C1 segment of cervical spinal cord (tissue), 14 donors: Measurements from ENCODE around the gene KAZN.

Source experiments
- DNase-seq, 14 donors: peaks; one replicate each; lab custom pipeline; 2025; lab: John Stamatoyannopoulos, UW

The KAZN gene

DNA sequence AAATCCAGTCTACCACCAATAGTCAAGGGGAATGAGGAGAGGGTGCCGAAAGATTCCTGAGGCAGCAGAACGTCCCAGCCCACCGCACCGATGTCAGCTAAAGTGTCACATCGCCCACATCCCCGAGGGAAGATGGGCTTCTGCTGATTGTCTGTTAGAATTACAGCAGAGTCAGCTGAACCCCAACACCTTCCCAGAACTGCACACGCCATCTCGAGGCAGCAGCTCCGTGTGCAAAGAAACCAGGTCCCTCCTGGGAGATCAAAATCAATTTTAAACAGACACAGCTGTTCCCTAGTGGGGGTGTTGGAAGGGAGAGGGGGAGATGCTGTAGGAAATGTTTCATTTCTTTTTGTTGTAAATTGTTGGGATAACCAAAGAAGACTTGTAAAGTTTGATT, 12.8 kb upstream of the KAZN start:
- DNase-seq: no peak

DNA sequence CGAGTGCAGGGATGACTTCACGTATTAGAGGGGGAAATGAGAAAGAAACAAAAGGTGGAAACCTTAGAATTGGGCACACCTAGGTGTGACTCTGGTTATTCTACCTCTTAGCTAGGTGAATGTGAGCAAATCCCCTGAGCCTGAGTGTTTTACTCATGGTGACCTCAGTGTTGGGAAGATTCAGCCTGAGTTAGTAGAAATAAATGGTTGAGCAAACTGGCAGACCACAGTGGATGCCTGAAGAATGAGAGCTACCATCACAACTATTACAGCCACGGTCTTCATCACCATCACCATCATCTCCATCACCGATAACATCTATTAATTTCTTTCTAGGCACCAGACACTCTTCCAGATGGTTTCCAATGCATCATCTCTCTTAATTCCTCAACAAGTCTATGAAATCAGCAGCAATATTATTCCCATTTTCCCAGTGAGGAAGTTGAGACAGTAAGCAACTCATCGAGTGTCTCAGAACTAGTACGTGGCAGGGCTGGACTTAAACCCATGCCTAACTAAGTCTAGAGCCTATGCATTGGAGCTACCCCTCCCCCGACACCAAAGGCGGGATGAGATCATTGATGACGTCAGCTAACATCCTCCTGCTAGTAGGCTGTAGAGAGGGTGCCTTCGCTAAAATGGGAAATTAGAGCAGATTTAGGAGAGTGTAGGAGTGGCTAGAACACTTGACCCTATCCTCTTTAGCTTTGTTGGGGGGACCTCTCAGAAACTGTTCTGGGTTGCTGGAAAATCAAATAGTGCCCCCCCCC, 7.9 kb upstream of the KAZN start:
- DNase-seq: no peak

DNA sequence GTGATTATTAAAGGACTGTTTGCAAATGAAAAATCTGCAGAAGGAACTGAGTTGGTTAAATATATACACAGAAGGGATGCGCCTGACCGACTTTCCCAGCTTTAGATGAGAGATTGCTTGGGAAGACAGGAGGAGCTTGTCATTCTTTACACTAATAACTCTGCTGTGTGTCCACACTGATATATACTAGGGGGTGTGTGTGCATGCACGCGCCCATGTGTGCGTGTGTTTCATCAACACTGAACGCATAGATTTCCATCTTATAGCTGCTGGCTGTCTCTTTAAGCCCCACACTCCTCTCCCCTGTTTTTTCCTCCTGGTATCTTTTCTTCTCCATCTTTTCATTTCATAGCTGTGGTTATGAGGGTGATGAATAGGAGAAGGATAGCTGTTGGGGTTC, 6.9 kb upstream of the KAZN start:
- DNase-seq: no peak

DNA sequence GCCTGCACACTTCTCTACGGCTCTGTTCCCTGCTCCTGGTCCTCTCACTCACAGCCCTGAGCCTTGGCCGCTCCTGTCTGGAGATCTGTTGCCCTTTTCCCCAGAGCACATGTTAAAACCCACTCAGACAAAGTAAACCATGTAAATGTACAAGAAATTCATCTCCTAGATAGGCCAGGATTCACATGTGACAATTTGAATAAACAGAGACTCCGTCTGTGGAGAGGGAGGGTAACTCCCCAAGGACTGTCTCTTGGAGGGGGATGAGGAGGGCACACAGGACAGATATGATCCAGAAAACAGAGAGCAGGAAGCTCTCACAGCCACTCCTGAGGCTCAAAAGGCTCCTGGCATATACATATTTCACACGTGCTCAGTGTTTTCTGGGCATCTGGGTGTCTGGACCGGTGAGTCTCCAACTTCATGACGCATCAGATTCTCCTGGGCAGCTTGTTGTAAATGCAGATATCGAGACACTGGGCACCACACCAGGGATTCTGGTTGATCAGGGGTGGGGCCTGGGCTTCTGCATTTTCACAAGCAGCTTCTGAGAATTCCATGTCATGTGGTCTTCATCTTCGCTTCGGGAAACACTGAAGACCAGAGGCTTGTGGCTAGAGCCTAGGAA, 6.4 kb upstream of the KAZN start:
- DNase-seq: no peak

DNA sequence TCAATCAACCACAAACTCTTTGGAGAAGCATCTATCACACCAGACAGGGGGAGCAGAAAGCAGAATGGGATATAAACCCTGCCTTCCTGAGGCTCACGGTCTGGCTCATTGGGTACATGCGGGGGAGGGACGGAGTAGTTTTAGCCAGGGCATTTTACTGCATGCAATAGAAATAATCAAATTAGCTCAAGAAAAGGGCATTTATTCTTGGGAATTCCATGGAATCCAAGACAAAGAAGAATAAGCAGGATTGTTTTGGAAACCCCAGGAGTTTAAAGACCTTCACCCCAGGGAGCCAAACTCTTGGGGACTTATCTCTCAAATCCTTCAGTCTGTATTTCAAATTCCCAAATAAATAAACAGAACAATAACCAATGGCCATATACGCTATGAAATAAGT, 5.2 kb upstream of the KAZN start:
- no peak for DNase-seq

DNA sequence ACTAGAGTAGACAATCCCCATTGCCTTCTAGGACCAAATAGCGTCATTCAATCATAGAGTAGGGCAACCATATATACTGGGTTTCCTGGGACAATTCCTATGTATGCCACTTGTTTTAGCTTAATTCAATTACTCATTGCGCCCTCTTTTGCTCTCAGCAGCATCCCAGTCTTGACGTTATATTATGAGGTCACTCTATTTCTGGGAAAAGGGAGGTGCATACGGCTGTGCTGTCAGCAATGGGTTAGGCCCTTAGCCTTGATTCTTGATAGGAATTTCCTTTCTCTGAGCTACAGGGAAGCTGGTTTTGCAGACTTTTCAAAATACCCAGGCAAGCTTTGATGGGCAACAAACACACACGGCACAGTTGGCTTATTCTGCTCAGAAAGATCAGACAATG, 4.4 kb upstream of the KAZN start:
- no peak for DNase-seq

DNA sequence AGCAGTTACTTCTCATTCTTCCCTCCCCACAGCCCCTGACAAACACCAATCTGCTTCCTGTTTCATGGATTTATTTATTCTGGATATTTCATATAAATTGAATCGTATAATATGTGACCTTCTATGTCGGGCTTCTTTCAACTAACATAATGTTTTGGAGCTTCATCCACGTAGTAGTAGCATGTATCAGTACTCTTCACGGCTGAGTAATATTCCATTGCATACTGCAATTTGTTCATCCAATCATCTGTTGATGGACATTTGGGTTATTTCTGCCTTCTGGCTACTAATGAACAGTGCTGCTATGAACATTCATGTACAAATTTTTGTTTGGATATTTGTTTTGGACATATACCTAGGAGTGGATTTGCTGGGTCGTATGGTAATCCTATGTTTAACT, 1.9 kb upstream of the KAZN start:
- no peak for DNase-seq

DNA sequence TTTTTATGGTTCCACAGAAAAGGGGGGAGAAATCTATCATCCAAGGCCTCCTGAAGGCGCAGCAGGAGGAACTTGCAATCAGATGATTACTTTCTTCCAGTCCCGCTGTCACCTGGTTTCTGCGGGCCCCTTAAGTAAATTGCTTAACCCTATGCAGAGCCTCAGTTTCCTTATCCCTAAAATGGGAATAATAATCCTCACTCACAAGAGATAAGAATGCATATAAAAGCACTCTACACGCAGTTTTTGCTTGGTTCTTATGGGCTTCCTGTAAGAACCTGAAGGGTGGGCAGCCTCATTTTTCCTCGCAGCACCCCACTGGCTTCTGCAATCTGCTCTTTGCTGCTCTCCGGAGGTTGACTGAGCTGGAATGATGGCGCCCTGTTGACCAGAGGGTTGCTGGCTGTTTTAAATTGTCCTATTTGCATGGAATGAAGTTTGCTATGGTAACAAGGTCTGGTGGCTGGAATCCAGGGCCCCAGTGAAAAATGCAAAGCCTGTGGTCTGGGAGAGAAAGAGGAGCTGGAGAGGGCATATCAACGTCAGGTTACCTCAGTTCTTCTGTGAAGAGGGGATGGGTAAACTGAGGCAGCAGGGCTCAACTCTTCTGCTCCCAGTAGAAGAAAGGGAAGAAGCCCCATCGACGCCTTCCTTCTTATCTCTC, 1.0 kb upstream of the KAZN start:
- DNase-seq: peak in 1 of 14 donors; percentile 63

DNA sequence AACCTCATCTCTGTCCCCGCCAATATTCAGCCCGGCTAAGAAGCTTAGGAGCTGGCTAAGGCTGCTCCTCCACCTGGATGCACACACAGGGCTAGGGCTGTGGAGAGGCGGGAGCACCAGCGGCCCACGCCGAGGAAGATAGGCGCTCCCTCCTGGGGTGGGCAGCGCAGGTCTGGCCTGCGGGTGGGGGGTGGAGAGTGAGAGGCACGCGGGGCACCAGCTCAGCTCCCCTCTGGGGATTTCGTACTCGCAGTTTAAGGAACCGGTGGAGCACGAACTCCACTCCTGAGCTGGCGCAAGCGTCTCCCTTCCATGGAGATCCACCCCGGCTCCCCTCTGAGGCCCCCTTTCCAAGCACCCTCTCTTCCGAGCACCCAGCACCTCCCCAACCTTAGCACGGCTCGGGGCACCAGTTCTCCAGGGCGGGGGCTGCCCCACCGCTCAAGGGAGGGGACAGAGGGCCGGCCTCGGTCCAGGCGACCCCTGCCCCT, 433 bp upstream of the KAZN start:
- peak in 2 of 14 donors; percentile 62 to 73 for DNase-seq

DNA sequence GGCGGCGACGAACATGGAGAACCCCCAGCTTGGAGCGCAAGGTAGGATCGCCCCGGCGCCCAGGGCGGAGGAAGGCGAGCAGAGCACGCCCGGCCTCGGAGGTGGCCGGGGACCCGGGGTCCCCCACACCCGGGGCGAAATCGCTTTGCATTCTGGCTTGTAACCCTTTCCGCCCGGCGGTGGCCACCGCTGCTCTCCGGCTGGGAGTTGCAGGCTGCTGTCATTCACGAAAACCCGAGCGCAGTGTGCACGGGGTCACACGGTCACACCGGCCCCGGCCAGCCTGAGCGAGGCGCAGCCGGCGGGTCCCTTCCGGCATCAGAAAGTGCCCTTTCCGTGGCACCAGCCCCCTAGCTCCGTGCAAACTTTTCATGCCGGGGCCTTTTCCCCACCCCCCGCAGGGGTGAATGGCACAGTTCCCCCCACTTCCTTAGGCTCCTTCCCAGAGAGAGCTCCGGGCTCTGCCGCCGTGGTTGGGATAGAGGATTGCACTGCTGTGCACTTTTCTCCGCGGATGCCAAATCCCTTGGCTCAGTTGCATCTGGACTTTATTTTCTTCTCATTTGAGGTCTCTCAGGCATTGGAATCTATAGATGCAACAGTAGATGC, 802 bp downstream of the KAZN start:
- DNase-seq: peak in 7 of 14 donors; percentile 13 to 64 (median 25)

DNA sequence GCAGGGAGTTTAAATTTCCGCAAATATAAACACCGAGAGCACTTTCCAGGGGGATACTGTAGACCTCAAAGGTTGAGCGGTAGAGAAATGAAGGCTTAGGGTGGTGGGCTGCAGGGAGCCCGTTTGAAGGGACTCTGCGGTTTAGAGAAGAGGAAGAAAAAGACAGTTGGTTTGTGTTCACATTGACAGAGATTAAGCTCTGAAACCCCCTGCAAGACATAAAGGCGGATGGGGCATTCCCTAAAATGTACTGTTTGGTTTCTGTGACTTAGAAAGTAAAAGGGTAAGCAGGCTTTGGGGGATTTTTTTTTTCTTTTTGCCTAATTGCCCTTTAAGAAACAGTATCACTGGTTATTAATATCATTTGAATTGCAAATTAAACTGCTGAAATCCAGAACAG, 1.3 kb downstream of the KAZN start:
- no peak for DNase-seq

DNA sequence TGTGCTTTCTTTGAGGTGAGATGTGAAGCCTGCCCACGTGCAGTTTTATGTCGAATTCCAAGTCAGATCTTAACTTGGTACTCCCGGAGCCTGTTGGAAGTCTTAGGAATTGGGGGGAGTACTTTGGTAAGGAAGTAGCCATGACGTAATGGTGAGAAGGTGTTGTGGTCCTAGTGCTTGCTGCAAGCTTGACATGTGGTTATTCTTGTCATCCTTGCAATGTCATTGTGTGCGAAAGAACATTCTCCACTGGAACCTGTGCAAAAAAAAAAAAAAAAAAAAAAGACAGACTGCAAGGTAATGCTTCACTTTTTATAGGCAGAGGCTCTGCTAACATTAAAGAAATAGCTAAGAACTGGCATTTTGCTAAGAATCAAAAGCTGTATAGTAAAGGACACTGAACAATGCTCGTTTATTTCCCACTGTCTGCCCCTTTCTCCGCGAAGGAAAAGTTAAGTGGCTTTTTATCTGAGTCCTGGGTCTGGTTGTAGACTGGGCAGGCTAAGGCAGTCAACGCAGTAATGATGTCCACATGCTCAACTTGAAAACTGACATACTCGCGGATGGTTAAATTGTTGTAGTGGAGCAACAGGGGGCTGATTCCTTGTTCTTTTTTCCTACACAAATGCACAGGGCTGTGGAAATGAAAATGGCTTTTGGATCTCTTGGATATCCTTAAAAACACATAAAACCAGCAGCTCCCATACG, 2.1 kb downstream of the KAZN start:
- peak in 1 of 14 donors; percentile 68 for DNase-seq

DNA sequence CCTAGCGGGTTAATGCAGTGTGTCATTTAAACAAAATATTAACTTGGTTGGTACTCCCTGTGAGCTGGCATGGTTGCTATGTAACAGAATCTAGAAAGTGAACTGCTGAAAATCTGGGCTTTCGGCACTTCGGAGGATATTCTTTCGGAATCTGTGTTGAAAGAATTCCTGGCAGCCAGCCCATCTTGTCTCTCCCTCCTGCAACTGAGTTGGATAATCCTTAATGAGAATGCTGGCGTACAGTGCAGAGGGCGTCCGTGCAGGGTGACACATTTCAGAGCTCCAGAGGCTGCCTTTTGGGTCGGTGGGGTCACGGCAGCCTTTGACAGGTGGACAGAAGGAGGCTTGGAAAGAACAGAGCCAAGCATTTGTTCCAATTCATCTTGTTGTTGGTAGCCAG, 3.7 kb downstream of the KAZN start:
- peak in 6 of 14 donors; percentile 9 to 71 (median 21) for DNase-seq

DNA sequence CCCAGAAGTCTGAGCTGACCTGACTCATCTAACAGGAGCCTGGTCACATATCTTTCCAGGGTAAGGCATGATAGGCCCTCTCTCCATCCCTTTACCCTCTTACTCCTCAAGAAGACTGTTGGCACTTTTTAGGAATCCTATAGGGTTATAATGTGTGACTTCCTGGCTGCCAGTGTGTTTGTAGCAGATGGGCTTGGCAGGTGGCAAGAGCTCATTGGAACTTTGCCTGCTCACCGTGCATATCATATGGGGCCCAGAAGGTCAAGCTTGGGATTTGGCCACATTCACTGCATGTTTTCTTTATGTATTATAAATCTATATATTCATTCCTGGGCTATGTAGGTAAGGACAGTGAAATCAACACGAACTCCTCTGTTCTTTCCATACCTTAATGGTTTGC, 5.2 kb downstream of the KAZN start:
- DNase-seq: peak in 1 of 14 donors; percentile 66

DNA sequence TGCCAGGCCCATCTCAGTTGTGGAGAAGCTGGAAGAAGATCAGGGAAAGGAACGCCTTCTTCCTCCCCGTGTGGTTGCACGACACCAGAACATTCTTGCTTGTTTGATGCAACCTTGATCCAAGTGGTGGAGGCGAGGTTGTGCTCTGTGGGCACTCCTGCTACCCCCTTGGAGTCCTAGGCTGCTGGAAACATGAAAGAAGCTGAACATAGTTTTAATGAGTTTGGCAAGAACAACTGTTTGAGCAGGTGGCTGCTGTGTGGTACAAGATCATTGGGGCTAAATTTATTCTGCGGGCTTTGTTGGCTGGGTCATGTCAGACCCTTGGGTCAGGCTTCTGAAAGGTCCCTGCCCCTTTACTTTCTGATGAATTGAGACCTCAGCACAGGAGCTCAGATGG, 5.9 kb downstream of the KAZN start:
- peak in 1 of 14 donors; percentile 43 for DNase-seq

DNA sequence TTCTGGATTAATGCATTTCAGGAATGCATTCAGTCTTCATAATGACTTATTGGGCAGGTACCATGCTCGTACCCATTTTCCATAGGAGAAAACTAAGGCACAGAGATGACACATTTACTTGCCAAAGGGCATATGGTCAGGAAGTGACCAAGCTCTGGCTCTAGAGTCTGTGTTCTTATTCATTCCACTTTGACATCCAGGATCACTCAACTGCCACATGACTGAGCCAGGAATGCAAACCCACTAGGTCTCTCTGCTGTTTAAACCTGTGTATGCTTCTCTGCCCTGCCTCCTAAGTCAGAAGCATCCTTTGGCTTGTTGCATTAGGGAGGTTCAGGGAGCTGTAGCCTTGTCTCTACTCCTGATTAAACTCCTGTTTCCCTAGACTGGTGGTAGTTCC, 7.5 kb downstream of the KAZN start:
- no peak for DNase-seq

DNA sequence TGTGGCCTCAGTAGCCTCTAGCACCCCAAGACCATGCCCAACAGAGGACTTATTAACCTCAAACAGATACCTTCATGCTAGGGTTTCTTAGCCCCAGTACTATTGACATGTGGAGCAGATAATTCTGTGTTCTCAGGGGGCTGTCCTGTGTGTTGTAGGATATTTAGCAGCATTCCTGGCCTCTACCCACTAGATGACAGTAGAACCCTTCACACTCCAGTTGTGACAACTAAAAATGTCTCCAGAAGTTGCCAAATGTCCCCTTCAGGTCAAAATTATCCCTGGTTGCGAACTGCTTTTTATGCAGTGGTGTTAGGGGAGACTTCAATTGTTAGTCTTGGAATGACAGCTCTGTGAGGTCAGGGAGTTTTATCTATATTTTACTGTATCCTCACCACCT, 8.1 kb downstream of the KAZN start:
- peak in 1 of 14 donors; percentile 22 for DNase-seq

DNA sequence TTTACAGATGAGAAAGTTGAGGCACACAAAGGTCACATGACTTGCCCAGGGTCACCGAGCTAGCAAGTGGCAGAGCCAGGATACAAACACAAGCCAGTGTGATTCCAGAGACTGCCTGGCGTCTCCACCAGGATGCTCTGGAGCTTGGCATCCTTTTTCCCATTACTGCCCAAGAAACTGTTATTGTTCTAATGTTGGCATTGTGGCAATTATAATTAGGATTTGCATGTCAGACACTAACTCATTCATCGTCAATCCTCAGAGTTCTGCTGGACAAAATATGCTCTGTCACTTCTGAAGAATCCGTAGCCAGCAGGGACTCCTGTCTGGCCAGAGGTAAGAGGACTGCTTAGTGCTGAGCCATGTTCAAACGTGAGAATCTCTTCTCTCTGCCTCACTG, 8.8 kb downstream of the KAZN start:
- DNase-seq: peak in 2 of 14 donors; percentile 8 to 14

DNA sequence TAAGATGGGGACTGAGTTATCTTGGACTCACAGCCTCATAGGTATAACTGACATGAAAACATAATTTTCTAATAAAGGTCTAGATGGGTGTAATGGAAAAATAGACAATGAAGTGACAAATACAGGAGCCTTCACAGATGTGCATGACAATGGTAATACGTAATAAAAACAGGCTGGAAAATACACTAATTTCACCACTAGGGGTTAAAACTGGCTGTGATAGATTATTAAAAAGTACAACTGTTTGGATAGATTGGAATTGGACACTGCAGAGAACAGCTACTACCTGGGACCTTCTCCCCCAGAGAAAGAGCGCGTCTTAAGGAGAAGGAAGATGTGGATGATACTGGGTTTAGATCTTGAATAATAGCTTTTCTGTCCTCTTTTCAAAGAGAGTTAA, 9.8 kb downstream of the KAZN start:
- no peak for DNase-seq

DNA sequence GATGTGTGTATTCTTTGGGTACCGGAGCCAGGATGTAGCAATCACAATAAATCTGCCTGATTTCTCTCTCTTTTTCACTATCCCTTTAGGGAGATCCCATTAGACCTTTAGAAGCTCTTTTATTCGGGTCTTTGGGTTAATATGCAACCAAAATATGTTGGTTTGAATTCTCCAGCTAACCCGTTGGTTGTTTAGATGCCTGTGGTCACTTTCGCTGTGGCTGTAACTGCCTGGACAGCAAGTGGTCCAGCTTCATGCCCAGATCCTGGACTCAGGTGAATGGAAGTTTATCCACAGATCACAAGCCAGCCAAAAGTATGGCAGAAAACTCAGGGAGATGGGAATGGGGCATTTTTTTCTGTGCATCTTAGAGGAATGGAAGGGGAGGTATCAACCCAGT, 12.3 kb downstream of the KAZN start:
- DNase-seq: no peak

DNA sequence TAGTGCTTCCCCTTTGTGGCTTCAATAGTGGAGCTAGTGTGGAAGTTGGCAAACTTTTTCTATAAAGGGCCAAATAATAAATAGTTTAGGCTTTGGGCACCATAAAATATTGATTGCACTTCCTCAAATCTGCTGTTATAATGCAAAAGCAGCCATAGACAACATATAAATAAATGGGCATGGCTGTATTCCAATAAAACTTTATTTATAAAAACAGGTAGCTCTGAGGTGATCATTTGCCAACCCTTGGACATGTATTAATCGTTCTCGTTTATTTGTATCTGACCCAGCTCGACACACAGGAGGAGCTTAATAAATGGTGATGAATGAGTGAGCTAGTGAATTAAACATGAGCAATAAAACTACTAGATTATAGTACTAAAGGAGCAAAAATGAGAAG, 13.3 kb downstream of the KAZN start:
- no peak for DNase-seq

DNA sequence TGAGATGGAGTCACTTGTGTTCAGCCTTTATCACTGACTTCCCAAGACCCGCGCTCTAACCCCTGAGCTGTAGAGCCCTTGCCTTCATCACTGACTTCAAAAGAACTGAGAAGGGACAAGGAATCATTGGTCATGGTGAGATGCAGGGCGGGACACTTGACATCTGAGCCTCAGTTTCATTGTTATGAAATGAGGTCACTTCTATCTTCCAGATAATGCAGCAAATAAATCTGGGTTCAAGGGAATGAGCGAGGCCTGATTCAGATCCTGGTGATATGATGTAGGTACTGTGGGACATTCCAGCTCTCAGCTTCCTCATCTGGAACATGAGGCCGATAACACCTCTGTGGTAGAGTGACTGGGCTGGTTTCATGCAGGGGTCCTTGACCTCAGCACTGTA, 13.8 kb downstream of the KAZN start:
- no peak for DNase-seq
